SK-N-SH treated with all-trans-retinoic acid at 6 μM for 48 hours (cell line): ENCODE measurements around the gene OSBPL9.

Experiments used
- ATAC-seq: fragments of 200-7000 bp; cut with Tn5 transposase; 3 replicates; pipeline ENCODE4 v1.9.1; 2020; ENCODE audit warnings: mild to moderate bottlenecking, moderate library complexity
- ARNTL ChIP-seq: fragments of 450-650 bp; formaldehyde crosslinking; IDR thresholded peaks from 2 replicates; pipeline ENCODE4 v1.5.0; 2020; ENCODE audit warnings: low read depth, mild to moderate bottlenecking, moderate library complexity, borderline replicate concordance
- BACH2 ChIP-seq: fragments of 250-450 bp; sonication (Bioruptor Pico); IDR thresholded peaks from 2 replicates; pipeline ENCODE4 v1.9.0; 2021; ENCODE audit warnings: mild to moderate bottlenecking, borderline replicate concordance
- CSDC2 ChIP-seq: fragments of 250-450 bp; sonication (Bioruptor Pico); IDR thresholded peaks from 2 replicates; pipeline ENCODE4 v1.5.0; 2020; ENCODE audit warnings: mild to moderate bottlenecking, moderate library complexity
- ESRRG ChIP-seq: fragments of 250-450 bp; sonication (Bioruptor Pico); IDR thresholded peaks from 2 replicates; pipeline ENCODE4 v1.6.1; 2021; ENCODE audit warnings: mild to moderate bottlenecking
- ISL1 ChIP-seq: fragments of 250-450 bp; sonication (Bioruptor Pico); IDR thresholded peaks from 2 replicates; pipeline ENCODE4 v2.1.2; 2022; ENCODE audit warnings: mild to moderate bottlenecking, moderate library complexity
- OSR1 ChIP-seq: fragments of 250-450 bp; sonication (Bioruptor Pico); IDR thresholded peaks from 2 replicates; pipeline ENCODE4 v1.8.0; 2022; ENCODE audit warnings: moderate library complexity, mild to moderate bottlenecking, inconsistent platforms
- PPARA ChIP-seq: fragments of 250-450 bp; sonication (Bioruptor Pico); IDR thresholded peaks from 2 replicates; pipeline ENCODE4 v1.5.0; 2020; ENCODE audit warnings: mild to moderate bottlenecking, borderline replicate concordance
- RARB ChIP-seq: fragments of 250-450 bp; sonication (Bioruptor Pico); IDR thresholded peaks from 2 replicates; pipeline ENCODE4 v1.8.0; 2021; ENCODE audit warnings: mild to moderate bottlenecking, moderate library complexity
- SNAI2 ChIP-seq: fragments of 250-450 bp; sonication (Bioruptor Pico); IDR thresholded peaks from 2 replicates; pipeline ENCODE4 v1.5.0; 2020; ENCODE audit warnings: mild to moderate bottlenecking, moderate library complexity
- TOX ChIP-seq: fragments of 250-450 bp; sonication (Bioruptor Pico); IDR thresholded peaks from 2 replicates; pipeline ENCODE4 v1.8.0; 2021; ENCODE audit warnings: mild to moderate bottlenecking, moderate library complexity, borderline replicate concordance
- TSHZ2 ChIP-seq: fragments of 250-450 bp; sonication (Bioruptor Pico); IDR thresholded peaks from 2 replicates; pipeline ENCODE4 v1.5.0; 2020; ENCODE audit warnings: mild to moderate bottlenecking, moderate library complexity
- ZC3H10 ChIP-seq: fragments of 250-450 bp; sonication (Bioruptor Pico); IDR thresholded peaks from 2 replicates; pipeline ENCODE4 v1.5.1; 2021; ENCODE audit warnings: mild to moderate bottlenecking, moderate library complexity
- ZFP3 ChIP-seq: fragments of 250-450 bp; sonication (Bioruptor Pico); IDR thresholded peaks from 2 replicates; pipeline ENCODE4 v1.5.0; 2020; ENCODE audit warnings: mild to moderate bottlenecking, moderate library complexity
- ZFP30 ChIP-seq: fragments of 450-650 bp; formaldehyde crosslinking; IDR thresholded peaks from 2 replicates; pipeline ENCODE4 v1.5.0; 2022; ENCODE audit warnings: mild to moderate bottlenecking, moderate library complexity
- ZNF565 ChIP-seq: fragments of 450-650 bp; formaldehyde crosslinking; conservative IDR thresholded peaks from 2 replicates; pipeline ENCODE4 v1.5.0; 2020; ENCODE audit warnings: low read depth, mild to moderate bottlenecking, moderate library complexity
- ZNF70 ChIP-seq: fragments of 450-650 bp; formaldehyde crosslinking; IDR thresholded peaks from 2 replicates; pipeline ENCODE4 v1.5.0; 2020; ENCODE audit warnings: mild to moderate bottlenecking, moderate library complexity
- ZNF8 ChIP-seq: fragments of 450-650 bp; formaldehyde crosslinking; IDR thresholded peaks from 2 replicates; pipeline ENCODE4 v1.5.0; 2020; ENCODE audit warnings: mild to moderate bottlenecking, moderate library complexity
- TF ChIP-seq, protein P1 (sequence below): fragments of 250-450 bp; sonication (Bioruptor Pico); IDR thresholded peaks from 2 replicates; pipeline ENCODE4 v1.8.0; 2021; ENCODE audit warnings: low read depth, mild to moderate bottlenecking, moderate library complexity, borderline replicate concordance
- TF ChIP-seq, protein P2 (sequence below): fragments of 250-450 bp; sonication (Bioruptor Pico); IDR thresholded peaks from 2 replicates; pipeline ENCODE4 v1.8.0; 2020; ENCODE audit warnings: mild to moderate bottlenecking, moderate library complexity, borderline replicate concordance
- TF ChIP-seq, protein P3 (sequence below): fragments of 250-450 bp; sonication (Bioruptor Pico); IDR thresholded peaks from 2 replicates; pipeline ENCODE4 v1.5.1; 2021; ENCODE audit warnings: mild to moderate bottlenecking, moderate library complexity
- TF ChIP-seq, protein P4 (sequence below): fragments of 250-450 bp; sonication (Bioruptor Pico); IDR thresholded peaks from 2 replicates; pipeline ENCODE4 v1.5.1; 2020; ENCODE audit warnings: low read depth, mild to moderate bottlenecking, moderate library complexity

The OSBPL9 gene

GRCh38 chr1:51649593-51650091 is 32.8 kb downstream of the OSBPL9 start:
- TF ChIP-seq, protein P1, sequence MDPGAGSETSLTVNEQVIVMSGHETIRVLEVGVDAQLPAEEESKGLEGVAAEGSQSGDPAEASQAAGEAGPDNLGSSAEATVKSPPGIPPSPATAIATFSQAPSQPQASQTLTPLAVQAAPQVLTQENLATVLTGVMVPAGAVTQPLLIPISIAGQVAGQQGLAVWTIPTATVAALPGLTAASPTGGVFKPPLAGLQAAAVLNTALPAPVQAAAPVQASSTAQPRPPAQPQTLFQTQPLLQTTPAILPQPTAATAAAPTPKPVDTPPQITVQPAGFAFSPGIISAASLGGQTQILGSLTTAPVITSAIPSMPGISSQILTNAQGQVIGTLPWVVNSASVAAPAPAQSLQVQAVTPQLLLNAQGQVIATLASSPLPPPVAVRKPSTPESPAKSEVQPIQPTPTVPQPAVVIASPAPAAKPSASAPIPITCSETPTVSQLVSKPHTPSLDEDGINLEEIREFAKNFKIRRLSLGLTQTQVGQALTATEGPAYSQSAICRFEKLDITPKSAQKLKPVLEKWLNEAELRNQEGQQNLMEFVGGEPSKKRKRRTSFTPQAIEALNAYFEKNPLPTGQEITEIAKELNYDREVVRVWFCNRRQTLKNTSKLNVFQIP (CRISPR knock-in tag) = no peak
- TF ChIP-seq TSHZ2 (CRISPR knock-in tag) (no peak), TOX (CRISPR knock-in tag) (no peak), ZNF8 (CRISPR knock-in tag) (no peak), CSDC2 (CRISPR knock-in tag) (no peak), OSR1 (CRISPR knock-in tag) (no peak), ESRRG (CRISPR knock-in tag) (no peak), ZFP3 (CRISPR knock-in tag) (no peak), ZC3H10 (CRISPR knock-in tag) (no peak), ARNTL (CRISPR knock-in tag) (no peak)
- TF ChIP-seq, protein P2, sequence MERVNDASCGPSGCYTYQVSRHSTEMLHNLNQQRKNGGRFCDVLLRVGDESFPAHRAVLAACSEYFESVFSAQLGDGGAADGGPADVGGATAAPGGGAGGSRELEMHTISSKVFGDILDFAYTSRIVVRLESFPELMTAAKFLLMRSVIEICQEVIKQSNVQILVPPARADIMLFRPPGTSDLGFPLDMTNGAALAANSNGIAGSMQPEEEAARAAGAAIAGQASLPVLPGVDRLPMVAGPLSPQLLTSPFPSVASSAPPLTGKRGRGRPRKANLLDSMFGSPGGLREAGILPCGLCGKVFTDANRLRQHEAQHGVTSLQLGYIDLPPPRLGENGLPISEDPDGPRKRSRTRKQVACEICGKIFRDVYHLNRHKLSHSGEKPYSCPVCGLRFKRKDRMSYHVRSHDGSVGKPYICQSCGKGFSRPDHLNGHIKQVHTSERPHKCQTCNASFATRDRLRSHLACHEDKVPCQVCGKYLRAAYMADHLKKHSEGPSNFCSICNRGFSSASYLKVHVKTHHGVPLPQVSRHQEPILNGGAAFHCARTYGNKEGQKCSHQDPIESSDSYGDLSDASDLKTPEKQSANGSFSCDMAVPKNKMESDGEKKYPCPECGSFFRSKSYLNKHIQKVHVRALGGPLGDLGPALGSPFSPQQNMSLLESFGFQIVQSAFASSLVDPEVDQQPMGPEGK (CRISPR knock-in tag) = no peak
- TF ChIP-seq, protein P3, sequence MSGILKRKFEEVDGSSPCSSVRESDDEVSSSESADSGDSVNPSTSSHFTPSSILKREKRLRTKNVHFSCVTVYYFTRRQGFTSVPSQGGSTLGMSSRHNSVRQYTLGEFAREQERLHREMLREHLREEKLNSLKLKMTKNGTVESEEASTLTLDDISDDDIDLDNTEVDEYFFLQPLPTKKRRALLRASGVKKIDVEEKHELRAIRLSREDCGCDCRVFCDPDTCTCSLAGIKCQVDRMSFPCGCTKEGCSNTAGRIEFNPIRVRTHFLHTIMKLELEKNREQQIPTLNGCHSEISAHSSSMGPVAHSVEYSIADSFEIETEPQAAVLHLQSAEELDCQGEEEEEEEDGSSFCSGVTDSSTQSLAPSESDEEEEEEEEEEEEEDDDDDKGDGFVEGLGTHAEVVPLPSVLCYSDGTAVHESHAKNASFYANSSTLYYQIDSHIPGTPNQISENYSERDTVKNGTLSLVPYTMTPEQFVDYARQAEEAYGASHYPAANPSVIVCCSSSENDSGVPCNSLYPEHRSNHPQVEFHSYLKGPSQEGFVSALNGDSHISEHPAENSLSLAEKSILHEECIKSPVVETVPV = no peak
- ATAC-seq = no peak

GRCh38 chr1:51650198-51650597 is 33.3 kb downstream of the OSBPL9 start:
- no peak for ATAC-seq
- TF ChIP-seq ISL1 (CRISPR knock-in tag) (no peak), ZFP30 (CRISPR knock-in tag) (no peak), SNAI2 (CRISPR knock-in tag) (no peak)
- TF ChIP-seq, protein P4, sequence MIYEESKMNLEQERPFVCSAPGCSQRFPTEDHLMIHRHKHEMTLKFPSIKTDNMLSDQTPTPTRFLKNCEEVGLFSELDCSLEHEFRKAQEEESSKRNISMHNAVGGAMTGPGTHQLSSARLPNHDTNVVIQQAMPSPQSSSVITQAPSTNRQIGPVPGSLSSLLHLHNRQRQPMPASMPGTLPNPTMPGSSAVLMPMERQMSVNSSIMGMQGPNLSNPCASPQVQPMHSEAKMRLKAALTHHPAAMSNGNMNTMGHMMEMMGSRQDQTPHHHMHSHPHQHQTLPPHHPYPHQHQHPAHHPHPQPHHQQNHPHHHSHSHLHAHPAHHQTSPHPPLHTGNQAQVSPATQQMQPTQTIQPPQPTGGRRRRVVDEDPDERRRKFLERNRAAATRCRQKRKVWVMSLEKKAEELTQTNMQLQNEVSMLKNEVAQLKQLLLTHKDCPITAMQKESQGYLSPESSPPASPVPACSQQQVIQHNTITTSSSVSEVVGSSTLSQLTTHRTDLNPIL (CRISPR knock-in tag) = no peak

- ATAC-seq = no peak
- TF ChIP-seq ZFP30 (CRISPR knock-in tag) (no peak), SNAI2 (CRISPR knock-in tag) (no peak), ZFP3 (CRISPR knock-in tag) (no peak), TSHZ2 (CRISPR knock-in tag) (no peak), ISL1 (CRISPR knock-in tag) (no peak), ZNF565 (CRISPR knock-in tag) (no peak), BACH2 (CRISPR knock-in tag) (no peak), CSDC2 (CRISPR knock-in tag) (no peak), ZNF8 (CRISPR knock-in tag) (no peak), RARB (CRISPR knock-in tag) (no peak), ZNF70 (CRISPR knock-in tag) (no peak), TOX (CRISPR knock-in tag) (no peak), PPARA (CRISPR knock-in tag) (no peak), ZC3H10 (CRISPR knock-in tag) (no peak)
- TF ChIP-seq, protein P2 (CRISPR knock-in tag) = no peak
- TF ChIP-seq, protein P1 (CRISPR knock-in tag) = no peak
Observed at GRCh38 chr1:51651552-51651942, 34.7 kb downstream of the OSBPL9 start.
